ENCODE results near the gene ARMC2. TPM values are rescaled to one million over a fixed set of nuclear protein-coding genes. Genes with fewer than 3 reads are reported as not detected.

The ARMC2 gene
- total and polyA plus RNA-seq, 2 donors (not counting 3 experiments of a cell fraction or from before 2014, with no cell fraction given), result 1.7 to 3.7 TPM

GRCh38 chr6:108902382-108902792, 54.2 kb downstream of the ARMC2 start:
- POLR2A ChIA-PET, result interaction anchor here (0.6 to 1.4 kb wide), 2 partner anchors 16 to 192 kb away, joined by 3 to 5 read pairs; partner anchors contain the start of gene SESN1
- Histone ChIP-seq H3K4me3 (replicated peaks in 1 of 3; ENCODE audit: insufficient read depth in 1 of 3, low read depth in 1 of 3, low read length in 3 of 3) (no peak overlapping the region), H2AFZ (ENCODE audit: low read depth, low read length) (no peak overlapping the region), H3K4me2 (ENCODE audit: insufficient read depth, low read length) (peak overlapping the region; percentile 67), H3K79me2 (ENCODE audit: control insufficient read depth, insufficient read depth, low read length) (no peaks in the 10 kb centered on the region), H4K20me1 (replicated peaks; ENCODE audit: control insufficient read depth, extremely low read depth, insufficient read depth, low read length) (no peaks in the 10 kb centered on the region), H3K9me1 (replicated peaks; ENCODE audit: control insufficient read depth, extremely low read depth, insufficient read depth, low read length) (no peaks in the 10 kb centered on the region), H3K27ac (ENCODE audit: insufficient read depth, low read depth, low read length) (peak overlapping the region; percentile 84), H3K4me1 (ENCODE audit: control insufficient read depth, extremely low read depth, insufficient read depth, low read length) (peaks cover 17% of the 10 kb centered on the region), H3K9me3 (replicated peaks; ENCODE audit: control insufficient read depth, insufficient read depth, low read length) (no peaks in the 10 kb centered on the region), H3K9ac (replicated peaks; ENCODE audit: extremely low read depth, insufficient read depth, low read length) (peak overlapping the region; percentile 49), H3K27me3 (ENCODE audit: control insufficient read depth in 2 of 2, insufficient read depth in 2 of 2, low read length in 2 of 2) (no peaks in the 10 kb centered on the region), H3K36me3 (ENCODE audit: control insufficient read depth in 2 of 2, extremely low read depth in 1 of 2, insufficient read depth in 2 of 2, low read length in 2 of 2) (no peaks in the 10 kb centered on the region)
- intact Hi-C loops (cut with micrococcal nuclease), result loop anchor here (5.0 kb wide), 1 partner anchor 480 kb away; the partner anchor contains the start of gene CD164
- dilution Hi-C loops (cut with MboI; ENCODE audit: extremely low pct_ligation_motif_present, low sequenced_read_pairs), result no loop called here
- CTCF ChIA-PET, result interaction anchor here (0.9 to 1.8 kb wide), 7 partner anchors 9 to 349 kb away, joined by 3 to 24 read pairs (median 4); no protein-coding TSS in a partner anchor
- TF ChIP-seq MYC (IDR thresholded peaks at IDR 0.05; ENCODE audit: low read depth, low read length), result no peak
- peak; percentile 44 for TF ChIP-seq GATA2 (IDR thresholded peaks at IDR 0.05; ENCODE audit: insufficient read depth, insufficient read length, low read depth, low read length)
- TF ChIP-seq JUN (IDR thresholded peaks at IDR 0.05; ENCODE audit: borderline replicate concordance, insufficient read depth, insufficient read length, low read depth), result peak; percentile 93
- peak; percentile 77 for TF ChIP-seq FOS (IDR thresholded peaks at IDR 0.05; ENCODE audit: borderline replicate concordance, insufficient read depth, low read length)
- TF ChIP-seq EZH2 (IDR thresholded peaks at IDR 0.05; ENCODE audit: borderline replicate concordance, low read depth, low read length, severe bottlenecking), result no peak
- peak; percentile 52 for TF ChIP-seq POLR2AphosphoS5 (IDR thresholded peaks at IDR 0.05; ENCODE audit: insufficient read depth, low read depth, low read length)
- no peak for TF ChIP-seq CTCF (IDR thresholded peaks at IDR 0.05; ENCODE audit: extremely low read depth in 1 of 2, insufficient read depth in 1 of 2, low read depth in 1 of 2, low read length in 2 of 2)
- TF ChIP-seq POLR2A (IDR thresholded peaks at IDR 0.05; ENCODE audit: low read depth, low read length), result no peak
- no peak for TF ChIP-seq MAX (IDR thresholded peaks at IDR 0.05; ENCODE audit: insufficient read depth, insufficient read length)
- no TSS peak for BruUV-seq (replicated peaks)
- DNase-seq (ENCODE audit: low read depth, low spot score), result peak; percentile 91
- peak; percentile 89 for FAIRE-seq
